ENCODE results near the gene LMOD1.

LMOD1 gene

GRCh38 chr1:201889090-201889968 is 57.0 kb downstream of the LMOD1 start:
- H2BK5ac ChIP-seq (ENCODE audit: low read depth, low read length, poor library complexity, severe bottlenecking), result no peak overlapping the region

GRCh38 chr1:201888282-201889089 is 57.9 kb downstream of the LMOD1 start, which contains the start of gene SHISA4:
TSS of gene SHISA4 (plus strand) at chr1:201888898. CDS start at chr1:201888995, 97 bp downstream.
- Histone ChIP-seq H3K14ac (ENCODE audit: low read length in 2 of 2) (peak within 1 kb of the TSS in 1 of 2 experiments; percentile 53), H3K36me3 (ENCODE audit: control insufficient read depth in 1 of 2, insufficient read depth in 2 of 2, low read depth in 1 of 2, low read length in 2 of 2) (peaks cover 15 to 19% of the 10 kb centered on the region in 2 experiments), H3K23ac (ENCODE audit: low read length in 2 of 2) (peak within 1 kb of the TSS in 1 of 2 experiments; percentile 88), H3K4me1 (ENCODE audit: control insufficient read depth, insufficient read depth, low read depth, low read length) (peaks cover 33% of the 10 kb centered on the region), H3K4ac (ENCODE audit: low read depth in 1 of 2, low read length in 2 of 2) (peak within 1 kb of the TSS; percentile 51 to 60), H3K9me3 (ENCODE audit: control insufficient read depth, low read length) (no peaks in the 10 kb centered on the region), H4K91ac (ENCODE audit: low read length) (peak within 1 kb of the TSS; percentile 88), H2BK15ac (ENCODE audit: low read depth, poor library complexity, severe bottlenecking) (peak within 1 kb of the TSS; percentile 26), H3K9ac (ENCODE audit: low read length) (peak within 1 kb of the TSS; percentile 87), H3K79me1 (replicated peaks; ENCODE audit: low read length, poor library complexity, severe bottlenecking) (peaks cover 7% of the 10 kb centered on the region), H3K4me3 (ENCODE audit: insufficient read depth in 1 of 2, low read depth in 1 of 2, low read length in 2 of 2) (peak within 1 kb of the TSS; percentile 79 to 86), H3K27me3 (ENCODE audit: control insufficient read depth in 1 of 2, insufficient read depth in 1 of 2, low read length in 2 of 2) (no peaks in the 10 kb centered on the region), H2BK5ac (ENCODE audit: low read depth, low read length, poor library complexity, severe bottlenecking) (no peak within 1 kb of the TSS), H2BK120ac (ENCODE audit: low read depth, low read length) (peak within 1 kb of the TSS; percentile 2), H3K27ac (ENCODE audit: low read length, poor library complexity, severe bottlenecking) (no peak within 1 kb of the TSS), H2AFZ (ENCODE audit: low read depth, low read length) (peak within 1 kb of the TSS; percentile 75), H4K8ac (ENCODE audit: low read length) (peak within 1 kb of the TSS; percentile 91), H3K18ac (ENCODE audit: low read depth in 1 of 2, low read length in 2 of 2) (peak within 1 kb of the TSS; percentile 67 to 76), H2AK5ac (ENCODE audit: low read length, severe bottlenecking) (peak within 1 kb of the TSS; percentile 35), H3K4me2 (ENCODE audit: low read length, poor library complexity, severe bottlenecking) (peak within 1 kb of the TSS; percentile 97), H2BK12ac (ENCODE audit: low read length in 2 of 2) (peak within 1 kb of the TSS in 1 of 2 experiments; percentile 61)
- DNase-seq, result peak; percentile 73
- WGBS, result 9% methylated on average over 48 of the region's 49 CpGs

More at GRCh38 chr1:201889090-201889968, 57.0 kb downstream of the LMOD1 start:
- H3K9me3 ChIP-seq (ENCODE audit: control insufficient read depth, low read length), result no peaks in the 10 kb centered on the region
- H3K23ac ChIP-seq (ENCODE audit: low read length in 2 of 2), result peak overlapping the region in 1 of 2 experiments; percentile 88
- H3K4me3 ChIP-seq (ENCODE audit: insufficient read depth in 1 of 2, low read depth in 1 of 2, low read length in 2 of 2), result peak overlapping the region; percentile 79 to 86
- H2BK15ac ChIP-seq (ENCODE audit: low read depth, poor library complexity, severe bottlenecking), result no peak overlapping the region
- H2BK120ac ChIP-seq (ENCODE audit: low read depth, low read length), result peak overlapping the region; percentile 2
- no peak for DNase-seq
- peak overlapping the region; percentile 91 for H4K8ac ChIP-seq (ENCODE audit: low read length)
- H3K18ac ChIP-seq (ENCODE audit: low read depth in 1 of 2, low read length in 2 of 2), result peak overlapping the region; percentile 67 to 76
- peak overlapping the region in 1 of 2 experiments; percentile 61 for H2BK12ac ChIP-seq (ENCODE audit: low read length in 2 of 2)
- peak overlapping the region in 1 of 2 experiments; percentile 53 for H3K14ac ChIP-seq (ENCODE audit: low read length in 2 of 2)
- H3K36me3 ChIP-seq (ENCODE audit: control insufficient read depth in 1 of 2, insufficient read depth in 2 of 2, low read depth in 1 of 2, low read length in 2 of 2), result peaks cover 15 to 19% of the 10 kb centered on the region in 2 experiments
- H2AFZ ChIP-seq (ENCODE audit: low read depth, low read length), result peak overlapping the region; percentile 75
- peak overlapping the region; percentile 35 for H2AK5ac ChIP-seq (ENCODE audit: low read length, severe bottlenecking)
- no peaks in the 10 kb centered on the region for H3K27me3 ChIP-seq (ENCODE audit: control insufficient read depth in 1 of 2, insufficient read depth in 1 of 2, low read length in 2 of 2)
- peaks cover 27% of the 10 kb centered on the region for H3K4me1 ChIP-seq (ENCODE audit: control insufficient read depth, insufficient read depth, low read depth, low read length)
- H3K9ac ChIP-seq (ENCODE audit: low read length), result peak overlapping the region; percentile 87
- peak overlapping the region; percentile 97 for H3K4me2 ChIP-seq (ENCODE audit: low read length, poor library complexity, severe bottlenecking)
- H3K4ac ChIP-seq (ENCODE audit: low read depth in 1 of 2, low read length in 2 of 2), result peak overlapping the region; percentile 51 to 60
- peak overlapping the region; percentile 88 for H4K91ac ChIP-seq (ENCODE audit: low read length)
- H3K27ac ChIP-seq (ENCODE audit: low read length, poor library complexity, severe bottlenecking), result no peak overlapping the region
- peaks cover 7% of the 10 kb centered on the region for H3K79me1 ChIP-seq (replicated peaks; ENCODE audit: low read length, poor library complexity, severe bottlenecking)
- 36% methylated on average over 33 of the region's 33 CpGs for WGBS

- H3K9me3 ChIP-seq (ENCODE audit: control insufficient read depth, low read length), result no peaks in the 10 kb centered on the region
- H3K4me2 ChIP-seq (ENCODE audit: low read length, poor library complexity, severe bottlenecking), result no peak overlapping the region
- peak overlapping the region; percentile 23 for H2BK15ac ChIP-seq (ENCODE audit: low read depth, poor library complexity, severe bottlenecking)
- no peak overlapping the region for H3K4ac ChIP-seq (ENCODE audit: low read depth in 1 of 2, low read length in 2 of 2)
- peaks cover 7% of the 10 kb centered on the region for H3K79me1 ChIP-seq (replicated peaks; ENCODE audit: low read length, poor library complexity, severe bottlenecking)
- no peak overlapping the region for H2BK120ac ChIP-seq (ENCODE audit: low read depth, low read length)
- H3K23ac ChIP-seq (ENCODE audit: low read length in 2 of 2), result no peak overlapping the region
- H4K8ac ChIP-seq (ENCODE audit: low read length), result no peak overlapping the region
- no peaks in the 10 kb centered on the region for H3K27me3 ChIP-seq (ENCODE audit: control insufficient read depth in 1 of 2, insufficient read depth in 1 of 2, low read length in 2 of 2)
- H3K18ac ChIP-seq (ENCODE audit: low read depth in 1 of 2, low read length in 2 of 2), result no peak overlapping the region
- no peak overlapping the region for H3K14ac ChIP-seq (ENCODE audit: low read length in 2 of 2)
- no peak overlapping the region for H3K4me3 ChIP-seq (ENCODE audit: insufficient read depth in 1 of 2, low read depth in 1 of 2, low read length in 2 of 2)
- no peak overlapping the region for H3K9ac ChIP-seq (ENCODE audit: low read length)
- no peak overlapping the region for H2BK5ac ChIP-seq (ENCODE audit: low read depth, low read length, poor library complexity, severe bottlenecking)
- peaks cover 12 to 16% of the 10 kb centered on the region in 2 experiments for H3K36me3 ChIP-seq (ENCODE audit: control insufficient read depth in 1 of 2, insufficient read depth in 2 of 2, low read depth in 1 of 2, low read length in 2 of 2)
- no peak overlapping the region for H3K27ac ChIP-seq (ENCODE audit: low read length, poor library complexity, severe bottlenecking)
- no peak overlapping the region for H2BK12ac ChIP-seq (ENCODE audit: low read length in 2 of 2)
- H2AK5ac ChIP-seq (ENCODE audit: low read length, severe bottlenecking), result no peak overlapping the region
- no peak overlapping the region for H4K91ac ChIP-seq (ENCODE audit: low read length)
- H3K4me1 ChIP-seq (ENCODE audit: control insufficient read depth, insufficient read depth, low read depth, low read length), result peaks cover 40% of the 10 kb centered on the region
- no peak for DNase-seq
- 84% methylated on average over 5 of the region's 5 CpGs for WGBS
- no peak overlapping the region for H2AFZ ChIP-seq (ENCODE audit: low read depth, low read length)
These were observed 59.1 kb downstream of the LMOD1 start for GRCh38 chr1:201887116-201887866.
